Body of pancreas (tissue), 4 donors: Measurements from ENCODE around the gene MRI1. TPM values are rescaled to one million over a fixed set of nuclear protein-coding genes. Genes with fewer than 3 reads are reported as not detected.

Experiments used
- ATAC-seq: fragments of 150-250 bp; one replicate; pipeline ENCODE4 v1.9.1; 2016
- DNase-seq, 4 donors: peaks; one replicate each; pipeline ENCODE4 v3.0.0-alpha.2; 2019
- H3K27ac ChIP-seq, 4 donors: fragments of 200-600 bp; sonication (generic); 1 replicate in 3 of 4; 2 replicates in 1 of 4; pipeline versions ENCODE4 v1.5.1 to v1.6.1; 2016 to 2019; ENCODE audit warnings: mild to moderate bottlenecking in 1 of 4, mixed read lengths in 1 of 4, moderate library complexity in 1 of 4
- H3K27me3 ChIP-seq, 2 donors: fragments of 200-600 bp; sonication (generic); one replicate each; pipeline ENCODE4 v1.6.0; 2016; ENCODE audit warnings: mild to moderate bottlenecking in 1 of 2
- H3K36me3 ChIP-seq, 2 donors: fragments of 200-600 bp; sonication (generic); replicated peaks in 1 of 2; 2 replicates each; pipeline ENCODE4 v1.5.1; 2016; ENCODE audit warnings: low read depth in 2 of 2; ENCODE audit not compliant: insufficient read depth in 1 of 2
- H3K4me1 ChIP-seq: fragments of 200-600 bp; sonication (generic); one replicate; pipeline ENCODE4 v1.6.0; 2016
- H3K4me3 ChIP-seq, 2 donors: fragments of 200-600 bp; sonication (generic); 1 replicate in 1 of 2; 2 replicates in 1 of 2; pipeline ENCODE4 v1.5.1; 2016 to 2019
- H3K9me3 ChIP-seq, 3 donors: fragments of 200-600 bp; sonication (generic); 1 replicate in 2 of 3; 2 replicates in 1 of 3; pipeline ENCODE4 v1.5.1; 2016
- CTCF ChIP-seq, 7 experiments: fragments of 450-650 bp in 4 of 7; fragments of 200-600 bp in 3 of 7; sonication (generic) in 3 of 7; IDR thresholded peaks; one replicate each; pipeline ENCODE4 v1.5.1; 2016 to 2019; ENCODE audit warnings: antibody characterized with exemption in 7 of 7
- POLR2A ChIP-seq, 3 donors: fragments of 450-650 bp; IDR thresholded peaks; one replicate each; pipeline ENCODE4 v1.6.1; 2016; ENCODE audit warnings: antibody characterized with exemption in 3 of 3, mild to moderate bottlenecking in 2 of 3
- WGBS, 2 donors: methylation state at CpG; one replicate each; pipeline ENCODE4 v1.1.5; 2017; 5-methylcytosine and 5-hydroxymethylcytosine counted together
- intact Hi-C: fragments of 100-400 bp; cut with DNase I; formaldehyde crosslinking; loops from one replicate; pipeline ENCODE4 v1.15.1; 2023
- total RNA-seq, 2 donors: library from RNA; depleted of rRNA; stranded (reverse); fragments of >200 nt; gene quantifications; one replicate each; pipeline ENCODE4 v1.1.0, GENCODE V29; 2016

Gene MRI1
- total RNA-seq, 2 donors from 2014 or later = 69.0 to 82.7 TPM

- H3K27me3 ChIP-seq = no peaks in the 10 kb centered on the region
- H3K27ac ChIP-seq = no peak overlapping the region
- TF ChIP-seq CTCF (IDR thresholded peaks at IDR 0.05) = no peak
- no peak for TF ChIP-seq POLR2A (IDR thresholded peaks at IDR 0.05)
- intact Hi-C loops = loop anchor here (5.0 kb wide), 1 partner anchor 121 kb away; no protein-coding TSS in a partner anchor
- no peaks in the 10 kb centered on the region for H3K4me1 ChIP-seq
- DNase-seq = no peak
- H3K4me3 ChIP-seq = no peak overlapping the region
- no peaks in the 10 kb centered on the region for H3K36me3 ChIP-seq
- H3K9me3 ChIP-seq = no peaks in the 10 kb centered on the region
- 68 to 75% methylated on average over 5 of the region's 5 CpGs for WGBS, 2 donors
- ATAC-seq = no peak
Observed at GRCh38 chr19:13723206-13723605, 41.1 kb upstream of the MRI1 start.

- H3K27me3 ChIP-seq = no peaks in the 10 kb centered on the region
- DNase-seq = no peak
- peaks cover 11% of the 10 kb centered on the region for H3K4me1 ChIP-seq
- 91% methylated on average over 5 of the region's 5 CpGs for WGBS, 2 donors
- H3K36me3 ChIP-seq = no peaks in the 10 kb centered on the region
- no peak for ATAC-seq
- no peak overlapping the region for H3K27ac ChIP-seq
- no peak for TF ChIP-seq CTCF (IDR thresholded peaks at IDR 0.05)
- TF ChIP-seq POLR2A (IDR thresholded peaks at IDR 0.05) = no peak
- no peak overlapping the region for H3K4me3 ChIP-seq
- intact Hi-C loops = no loop called here
- H3K9me3 ChIP-seq = no peaks in the 10 kb centered on the region
Observed at GRCh38 chr19:13726323-13726722, 38.0 kb upstream of the MRI1 start.

GRCh38 chr19:13727798-13728197 lies 36.5 kb upstream of the MRI1 start:
- H3K27me3 ChIP-seq = no peaks in the 10 kb centered on the region
- intact Hi-C loops = no loop called here
- no peak for ATAC-seq
- no peak overlapping the region for H3K27ac ChIP-seq
- TF ChIP-seq POLR2A (IDR thresholded peaks at IDR 0.05) = no peak
- TF ChIP-seq CTCF (IDR thresholded peaks at IDR 0.05) = no peak
- DNase-seq = no peak
- 71 to 76% methylated on average over 8 of the region's 8 CpGs for WGBS, 2 donors
- H3K4me1 ChIP-seq = peaks cover 19% of the 10 kb centered on the region
- H3K36me3 ChIP-seq = no peaks in the 10 kb centered on the region
- no peak overlapping the region for H3K4me3 ChIP-seq
- H3K9me3 ChIP-seq = no peaks in the 10 kb centered on the region

- TF ChIP-seq POLR2A (IDR thresholded peaks at IDR 0.05) (no peak), CTCF (IDR thresholded peaks at IDR 0.05) (no peak)
- H3K27me3 ChIP-seq = no peaks in the 10 kb centered on the region
- DNase-seq (no peak), ATAC-seq (no peak)
- no peaks in the 10 kb centered on the region for H3K9me3 ChIP-seq
- intact Hi-C loops = no loop called here
- H3K4me3 ChIP-seq = no peak overlapping the region
- WGBS, 2 donors = 36 to 49% methylated on average over 2 of the region's 2 CpGs
- H3K4me1 ChIP-seq = peaks cover 19% of the 10 kb centered on the region
- H3K36me3 ChIP-seq = no peaks in the 10 kb centered on the region
- H3K27ac ChIP-seq = peak overlapping the region in 2 of 4 donors; percentile 80 to 89
Observed at GRCh38 chr19:13729859-13730258, 34.5 kb upstream of the MRI1 start.

GRCh38 chr19:13731147-13731964 lies 33.0 kb upstream of the MRI1 start:
- Histone ChIP-seq H3K4me3 (peak overlapping the region; percentile 13 to 39), H3K36me3 (no peaks in the 10 kb centered on the region), H3K4me1 (peaks cover 19% of the 10 kb centered on the region), H3K9me3 (no peaks in the 10 kb centered on the region), H3K27me3 (no peaks in the 10 kb centered on the region), H3K27ac (peak overlapping the region; percentile 40 to 89 (median 73))
- TF ChIP-seq POLR2A (IDR thresholded peaks at IDR 0.05) = peak in 2 of 3 donors; percentile 60 to 67
- no peak for TF ChIP-seq CTCF (IDR thresholded peaks at IDR 0.05)
- ATAC-seq (peak; percentile 99), DNase-seq (peak; percentile 96 to 97 (median 96))
- WGBS, 2 donors = 1% methylated on average over 18 to 39 of the region's 39 CpGs
- intact Hi-C loops = no loop called here
